Hepatocyte (in vitro differentiated cells): ENCODE data around the gene RPE. TPM values are rescaled to one million over a fixed set of nuclear protein-coding genes. Genes with fewer than 3 reads are reported as not detected.

Experiments used
- DNase-seq: peaks from one replicate; pipeline ENCODE4 v3.0.0-alpha.2; 2016; ENCODE audit warnings: low spot score
- H2AFZ ChIP-seq: fragments of 200-600 bp; sonication (generic); 2 replicates; pipeline ENCODE4 v1.6.0; 2016; ENCODE audit warnings: antibody characterized with exemption, mild to moderate bottlenecking
- H3K27ac ChIP-seq: fragments of 200-600 bp; sonication (generic); 2 replicates; pipeline ENCODE4 v1.5.1; 2016; ENCODE audit warnings: mild to moderate bottlenecking
- H3K27me3 ChIP-seq: fragments of 200-600 bp; sonication (generic); 2 replicates; pipeline ENCODE4 v1.6.1; 2016
- H3K36me3 ChIP-seq: fragments of 200-600 bp; sonication (generic); replicated peaks from 2 replicates; pipeline ENCODE4 v1.5.1; 2016; ENCODE audit warnings: low read depth; ENCODE audit not compliant: insufficient read depth
- H3K4me1 ChIP-seq: fragments of 200-600 bp; sonication (generic); 2 replicates; pipeline ENCODE4 v1.5.1; 2016; ENCODE audit warnings: mild to moderate bottlenecking, moderate library complexity; ENCODE audit not compliant: insufficient read depth
- H3K4me2 ChIP-seq: fragments of 200-600 bp; sonication (generic); 2 replicates; pipeline ENCODE4 v1.6.0; 2016
- H3K4me3 ChIP-seq: fragments of 200-600 bp; sonication (generic); 2 replicates; pipeline ENCODE4 v1.5.1; 2016; ENCODE audit warnings: mild to moderate bottlenecking
- H3K79me2 ChIP-seq: fragments of 200-600 bp; sonication (generic); 2 replicates; pipeline ENCODE4 v1.6.0; 2017; ENCODE audit warnings: mild to moderate bottlenecking
- H3K9me2 ChIP-seq: fragments of 200-600 bp; sonication (generic); replicated peaks from 2 replicates; pipeline ENCODE4 v1.6.0; 2017; ENCODE audit warnings: mild to moderate bottlenecking; ENCODE audit not compliant: insufficient read depth
- H3K9me3 ChIP-seq: fragments of 200-600 bp; sonication (generic); 2 replicates; pipeline ENCODE4 v1.5.1; 2016; ENCODE audit warnings: low read depth, mild to moderate bottlenecking
- H4K20me1 ChIP-seq: fragments of 200-600 bp; sonication (generic); 2 replicates; pipeline ENCODE4 v1.6.0; 2016; ENCODE audit warnings: mild to moderate bottlenecking; ENCODE audit not compliant: insufficient read depth, poor library complexity, severe bottlenecking
- EZH2 ChIP-seq: fragments of 200-600 bp; sonication (generic); IDR thresholded peaks from 2 replicates; pipeline ENCODE4 v1.6.1; 2016; ENCODE audit warnings: antibody characterized with exemption, mild to moderate bottlenecking, borderline replicate concordance
- EZH2phosphoT487 ChIP-seq: fragments of 200-600 bp; sonication (generic); IDR thresholded peaks from one replicate; pipeline ENCODE4 v1.6.1; 2018; ENCODE audit warnings: antibody characterized with exemption, mild to moderate bottlenecking, low read depth, moderate library complexity; ENCODE audit not compliant: unreplicated experiment, severe bottlenecking
- WGBS: methylation state at CpG from one replicate; pipeline ENCODE4 v1.1.6; 2016; ENCODE audit warnings: low lambda C conversion rate; ENCODE audit errors: missing lambda C conversion rate; 5-methylcytosine and 5-hydroxymethylcytosine counted together
- polyA plus RNA-seq: library from polyadenylated mRNA; unstranded; fragments of >200 nt; fragmentation: Nextera tagmentation; extraction: Ambion mirVana; gene quantifications from 2 replicates; pipeline ENCODE4 v1.2.1, GENCODE V29; 2016
- total RNA-seq: library from RNA; depleted of rRNA; stranded (reverse); fragments of >200 nt; gene quantifications from 2 replicates; pipeline ENCODE4 v1.2.3, GENCODE V29; 2014
- TF ChIP-seq, protein P1 (sequence below): fragments of 200-600 bp; sonication (generic); IDR thresholded peaks from 2 replicates; pipeline ENCODE4 v1.5.1; 2016; ENCODE audit warnings: antibody characterized with exemption, mild to moderate bottlenecking; ENCODE audit not compliant: poor library complexity

The RPE gene
- total and polyA plus RNA-seq, 2 experiments from 2014 or later: 31.8 to 47.6 TPM

DNA sequence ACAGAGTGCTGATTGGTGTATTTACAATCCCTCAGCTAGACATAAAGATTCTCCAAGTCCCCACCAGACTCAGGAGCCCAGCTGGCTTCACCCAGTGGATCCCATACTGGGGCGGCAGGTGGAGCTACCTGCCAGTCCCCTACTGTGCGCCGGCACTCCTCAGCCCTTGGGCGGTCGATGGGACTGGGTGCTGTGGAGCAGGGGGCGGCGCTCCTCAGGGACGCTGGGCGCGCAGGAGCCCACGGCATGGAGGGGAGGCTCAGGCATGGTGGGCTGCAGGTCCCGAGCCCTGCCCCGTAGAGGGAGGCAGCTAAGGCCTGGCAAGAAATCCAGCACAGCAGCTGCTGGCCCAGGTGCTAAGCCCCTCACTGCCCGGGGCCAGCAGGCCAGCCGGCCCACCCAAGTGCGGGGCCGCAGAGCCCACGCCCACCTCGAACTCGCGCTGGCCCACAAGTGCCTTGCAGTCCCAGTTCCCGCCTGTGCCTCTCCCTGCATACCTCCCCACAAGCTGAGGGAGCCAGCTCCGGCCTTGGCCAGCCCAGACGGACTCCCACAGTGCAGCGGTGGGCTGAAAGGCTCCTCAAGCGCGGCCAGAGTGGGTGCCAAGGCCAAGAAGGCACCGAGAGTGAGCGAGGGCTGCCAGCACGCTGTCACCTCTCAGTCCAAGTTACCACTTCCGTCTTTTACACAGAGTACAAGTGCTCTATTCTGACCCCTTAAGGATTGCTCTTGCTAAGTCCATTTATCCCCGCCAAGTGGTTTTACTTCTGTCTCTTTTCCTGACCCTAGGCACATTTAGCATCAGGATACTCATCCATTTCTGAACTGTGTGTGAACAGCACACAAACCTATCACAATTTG lies 1.7 kb upstream of the RPE start:
- Histone ChIP-seq H3K4me3 (no peak overlapping the region), H3K36me3 (no peaks in the 10 kb centered on the region), H3K9me3 (no peaks in the 10 kb centered on the region), H3K4me1 (peaks cover 12% of the 10 kb centered on the region), H3K9me2 (no peaks in the 10 kb centered on the region), H3K4me2 (no peak overlapping the region), H3K79me2 (peaks cover 31% of the 10 kb centered on the region), H3K27me3 (no peaks in the 10 kb centered on the region), H2AFZ (no peak overlapping the region), H3K27ac (no peak overlapping the region), H4K20me1 (no peaks in the 10 kb centered on the region)
- TF ChIP-seq, protein P1, sequence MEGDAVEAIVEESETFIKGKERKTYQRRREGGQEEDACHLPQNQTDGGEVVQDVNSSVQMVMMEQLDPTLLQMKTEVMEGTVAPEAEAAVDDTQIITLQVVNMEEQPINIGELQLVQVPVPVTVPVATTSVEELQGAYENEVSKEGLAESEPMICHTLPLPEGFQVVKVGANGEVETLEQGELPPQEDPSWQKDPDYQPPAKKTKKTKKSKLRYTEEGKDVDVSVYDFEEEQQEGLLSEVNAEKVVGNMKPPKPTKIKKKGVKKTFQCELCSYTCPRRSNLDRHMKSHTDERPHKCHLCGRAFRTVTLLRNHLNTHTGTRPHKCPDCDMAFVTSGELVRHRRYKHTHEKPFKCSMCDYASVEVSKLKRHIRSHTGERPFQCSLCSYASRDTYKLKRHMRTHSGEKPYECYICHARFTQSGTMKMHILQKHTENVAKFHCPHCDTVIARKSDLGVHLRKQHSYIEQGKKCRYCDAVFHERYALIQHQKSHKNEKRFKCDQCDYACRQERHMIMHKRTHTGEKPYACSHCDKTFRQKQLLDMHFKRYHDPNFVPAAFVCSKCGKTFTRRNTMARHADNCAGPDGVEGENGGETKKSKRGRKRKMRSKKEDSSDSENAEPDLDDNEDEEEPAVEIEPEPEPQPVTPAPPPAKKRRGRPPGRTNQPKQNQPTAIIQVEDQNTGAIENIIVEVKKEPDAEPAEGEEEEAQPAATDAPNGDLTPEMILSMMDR: no peak
- no peak for TF ChIP-seq EZH2phosphoT487
- TF ChIP-seq EZH2: no peak
- 97% methylated on average over 31 of the region's 32 CpGs for WGBS
- DNase-seq: no peak

- H3K27me3 ChIP-seq: no peaks in the 10 kb centered on the region
- peak overlapping the region; percentile 63 for H3K27ac ChIP-seq
- H3K36me3 ChIP-seq: no peaks in the 10 kb centered on the region
- peak overlapping the region; percentile 73 for H2AFZ ChIP-seq
- DNase-seq: no peak
- H3K9me2 ChIP-seq: no peaks in the 10 kb centered on the region
- WGBS: 47% methylated on average over 2 of the region's 2 CpGs
- TF ChIP-seq, protein P1: no peak
- no peak for TF ChIP-seq EZH2
- no peak for TF ChIP-seq EZH2phosphoT487
- H3K4me1 ChIP-seq: peaks cover 12% of the 10 kb centered on the region
- peak overlapping the region; percentile 71 for H3K4me3 ChIP-seq
- peaks cover 14% of the 10 kb centered on the region for H4K20me1 ChIP-seq
- H3K9me3 ChIP-seq: no peaks in the 10 kb centered on the region
- peaks cover 58% of the 10 kb centered on the region for H3K79me2 ChIP-seq
- peak overlapping the region; percentile 82 for H3K4me2 ChIP-seq
These were observed 921 bp downstream of the RPE start for GRCh38 chr2:210003359-210003758.

DNA sequence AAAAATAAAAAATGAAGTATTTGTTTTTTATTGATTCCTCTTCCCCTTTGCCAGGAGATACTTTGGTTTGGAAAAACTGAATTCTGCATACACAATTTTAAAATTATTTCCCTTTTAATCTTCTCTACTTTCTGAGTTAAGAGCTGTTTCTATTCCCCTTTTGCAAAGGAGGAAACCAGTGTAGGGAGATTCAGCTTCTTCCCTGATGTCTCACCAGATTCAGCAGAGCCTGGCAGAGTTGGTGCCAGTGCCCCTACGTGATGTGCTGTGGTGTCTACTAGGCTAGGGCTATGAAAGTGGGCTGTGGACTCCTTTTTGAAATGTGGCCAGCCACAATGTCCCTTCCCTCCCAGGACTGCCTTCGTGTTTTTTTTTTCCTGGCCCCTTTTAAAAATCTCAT lies 2.4 kb downstream of the RPE start:
- peaks cover 73% of the 10 kb centered on the region for H3K79me2 ChIP-seq
- WGBS: 89% methylated on average over 2 of the region's 2 CpGs

More for the DNA sequence above, 2.4 kb downstream of the RPE start:
- no peaks in the 10 kb centered on the region for H3K9me2 ChIP-seq
- H3K4me1 ChIP-seq: peaks cover 12% of the 10 kb centered on the region
- H3K4me3 ChIP-seq: no peak overlapping the region
- H4K20me1 ChIP-seq: peaks cover 21% of the 10 kb centered on the region
- no peaks in the 10 kb centered on the region for H3K27me3 ChIP-seq
- TF ChIP-seq EZH2phosphoT487 (no peak), EZH2 (no peak)
- TF ChIP-seq, protein P1: no peak
- no peak overlapping the region for H3K27ac ChIP-seq
- no peak overlapping the region for H2AFZ ChIP-seq
- no peak for DNase-seq
- H3K4me2 ChIP-seq: no peak overlapping the region
- no peaks in the 10 kb centered on the region for H3K9me3 ChIP-seq
- no peaks in the 10 kb centered on the region for H3K36me3 ChIP-seq
